Activated CD4-positive, alpha-beta memory T cell treated with anti-CD3 and anti-CD28 coated beads, Interleukin-2, amount 10 ng/mL, durations not matched to agents 7 days and 5 days (primary cell): Measurements from ENCODE around the gene HLA-DPB1. TPM values are rescaled to one million over a fixed set of nuclear protein-coding genes. Genes with fewer than 3 reads are reported as not detected.

ENCODE experiments used
- CTCF ChIA-PET: fragments of 350-600 bp; sonication (Branson Sonifier 250); formaldehyde crosslinking; loops from one replicate; lab custom pipeline; 2021; ENCODE audit warnings: antibody characterized with exemption, inconsistent platforms; lab: Charles Lee
- POLR2A ChIA-PET: fragments of 350-600 bp; sonication (Branson Sonifier 250); formaldehyde crosslinking; loops from one replicate; lab custom pipeline; 2021; ENCODE audit warnings: antibody characterized with exemption; lab: Charles Lee
- DNase-seq: peaks from one replicate; pipeline ENCODE4 v3.0.0-alpha.2; 2020
- H3K27ac Mint-ChIP-seq: one replicate; pipeline ENCODE4 v1.8.0; 2021; ENCODE audit warnings: mild to moderate bottlenecking, mixed read lengths
- H3K27me3 Mint-ChIP-seq: one replicate; pipeline ENCODE4 v1.8.0; 2021; ENCODE audit warnings: mixed read lengths
- H3K36me3 Mint-ChIP-seq: one replicate; pipeline ENCODE4 v1.8.0; 2021; ENCODE audit warnings: low read depth, mixed read lengths
- H3K4me1 Mint-ChIP-seq: one replicate; pipeline ENCODE4 v1.8.0; 2021; ENCODE audit warnings: mixed read lengths
- H3K4me3 Mint-ChIP-seq: one replicate; pipeline ENCODE4 v1.8.0; 2021; ENCODE audit warnings: mild to moderate bottlenecking, mixed read lengths
- H3K9me3 Mint-ChIP-seq: one replicate; pipeline ENCODE4 v1.8.0; 2021; ENCODE audit warnings: mixed read lengths
- total RNA-seq, 2 experiments: library from RNA; stranded (reverse); gene quantifications; one replicate each; pipeline ENCODE4 v1.2.3, GENCODE V29; 2021

The HLA-DPB1 gene
- total RNA-seq, 2 experiments from 2014 or later = 89.8 to 95.6 TPM

DNA sequence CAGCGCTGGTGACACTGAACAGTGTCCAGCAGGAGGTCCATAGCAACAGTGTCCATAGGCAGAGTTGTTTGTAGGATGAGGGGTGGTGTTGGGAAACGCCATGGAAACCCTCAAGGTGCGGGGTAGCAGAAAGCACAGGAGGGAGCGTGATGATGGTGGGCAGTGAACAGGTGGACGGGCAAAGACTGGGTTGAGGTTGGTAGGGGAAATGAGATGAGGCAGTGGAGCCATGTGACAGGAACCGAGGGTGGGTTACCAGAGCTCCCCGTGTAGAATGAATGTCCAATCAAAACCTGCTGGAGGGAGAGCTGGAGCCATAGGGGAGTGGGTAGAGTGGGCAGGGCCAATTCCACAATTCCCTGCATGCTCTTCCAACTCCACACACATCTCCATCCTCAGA, 38.0 kb downstream of the HLA-DPB1 start:
- Mint-ChIP-seq H3K27ac (no peak overlapping the region), H3K27me3 (peaks cover 87% of the 10 kb centered on the region), H3K36me3 (no peaks in the 10 kb centered on the region), H3K4me3 (no peak overlapping the region), H3K9me3 (no peaks in the 10 kb centered on the region), H3K4me1 (peaks cover 10% of the 10 kb centered on the region)
- POLR2A ChIA-PET = no interaction called here
- no peak for DNase-seq
- CTCF ChIA-PET = interaction anchor here (0.7 to 0.9 kb wide), 2 partner anchors 9 to 16 kb away, joined by 3 read pairs; no protein-coding TSS in a partner anchor

DNA sequence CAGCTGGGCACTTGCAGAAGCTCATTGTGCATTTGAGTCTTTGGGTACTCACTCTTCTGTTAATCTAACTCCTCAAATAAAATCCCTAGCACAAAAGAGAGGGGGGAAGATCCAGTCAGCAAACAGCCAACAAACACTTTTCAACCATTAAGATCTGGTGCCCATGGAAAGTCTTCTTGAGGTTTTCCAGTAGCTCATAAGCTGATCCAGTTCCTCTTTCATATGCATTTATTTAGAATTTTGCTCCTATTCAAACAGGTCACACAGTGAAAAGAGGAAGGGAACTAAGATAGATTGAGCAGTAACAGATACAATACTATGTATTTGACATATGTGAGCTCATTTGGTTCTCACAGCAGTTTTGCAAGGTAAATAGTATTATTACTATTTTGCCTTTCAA, 38.6 kb downstream of the HLA-DPB1 start:
- Mint-ChIP-seq H3K4me3 (no peak overlapping the region), H3K27me3 (peaks cover 88% of the 10 kb centered on the region), H3K27ac (no peak overlapping the region), H3K9me3 (no peaks in the 10 kb centered on the region), H3K4me1 (peaks cover 10% of the 10 kb centered on the region), H3K36me3 (no peaks in the 10 kb centered on the region)
- DNase-seq = no peak
- CTCF ChIA-PET = interaction anchor here (0.7 to 0.9 kb wide), 2 partner anchors 9 to 16 kb away, joined by 3 read pairs; no protein-coding TSS in a partner anchor
- POLR2A ChIA-PET = no interaction called here

DNA sequence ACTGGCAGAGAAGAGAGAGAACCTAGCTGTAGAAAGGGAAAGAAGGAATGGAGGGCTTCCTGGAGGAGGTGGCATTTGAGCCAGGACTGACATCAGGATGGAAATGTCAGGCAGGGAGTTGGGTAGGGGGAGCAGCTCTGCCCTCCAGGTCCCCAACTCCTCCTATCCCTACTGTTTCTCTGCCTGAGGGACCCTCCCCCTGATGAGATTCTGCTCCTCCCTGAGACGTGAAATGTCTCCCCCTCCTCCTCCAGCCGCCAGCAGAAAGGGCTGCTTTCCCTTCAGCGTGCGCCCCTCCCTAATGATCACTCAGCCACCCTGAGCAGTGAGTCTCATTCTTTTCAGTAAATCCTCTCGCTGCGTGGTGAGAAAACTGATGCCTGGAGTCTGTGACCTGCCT, 40.6 kb downstream of the HLA-DPB1 start:
- no peak overlapping the region for H3K27ac Mint-ChIP-seq
- no peaks in the 10 kb centered on the region for H3K36me3 Mint-ChIP-seq
- ChIA-PET POLR2A (interaction anchor here (1.0 kb wide), 1 partner anchor 67 kb away, joined by 3 read pairs; no protein-coding TSS in a partner anchor), CTCF (interaction anchor here (0.8 to 5.7 kb wide), 3 partner anchors 11 to 132 kb away, joined by 3 to 36 read pairs (median 3); no protein-coding TSS in a partner anchor)
- H3K4me1 Mint-ChIP-seq = peaks cover 10% of the 10 kb centered on the region
- no peaks in the 10 kb centered on the region for H3K9me3 Mint-ChIP-seq
- H3K27me3 Mint-ChIP-seq = peaks cover 84% of the 10 kb centered on the region
- no peak for DNase-seq
- H3K4me3 Mint-ChIP-seq = no peak overlapping the region

DNA sequence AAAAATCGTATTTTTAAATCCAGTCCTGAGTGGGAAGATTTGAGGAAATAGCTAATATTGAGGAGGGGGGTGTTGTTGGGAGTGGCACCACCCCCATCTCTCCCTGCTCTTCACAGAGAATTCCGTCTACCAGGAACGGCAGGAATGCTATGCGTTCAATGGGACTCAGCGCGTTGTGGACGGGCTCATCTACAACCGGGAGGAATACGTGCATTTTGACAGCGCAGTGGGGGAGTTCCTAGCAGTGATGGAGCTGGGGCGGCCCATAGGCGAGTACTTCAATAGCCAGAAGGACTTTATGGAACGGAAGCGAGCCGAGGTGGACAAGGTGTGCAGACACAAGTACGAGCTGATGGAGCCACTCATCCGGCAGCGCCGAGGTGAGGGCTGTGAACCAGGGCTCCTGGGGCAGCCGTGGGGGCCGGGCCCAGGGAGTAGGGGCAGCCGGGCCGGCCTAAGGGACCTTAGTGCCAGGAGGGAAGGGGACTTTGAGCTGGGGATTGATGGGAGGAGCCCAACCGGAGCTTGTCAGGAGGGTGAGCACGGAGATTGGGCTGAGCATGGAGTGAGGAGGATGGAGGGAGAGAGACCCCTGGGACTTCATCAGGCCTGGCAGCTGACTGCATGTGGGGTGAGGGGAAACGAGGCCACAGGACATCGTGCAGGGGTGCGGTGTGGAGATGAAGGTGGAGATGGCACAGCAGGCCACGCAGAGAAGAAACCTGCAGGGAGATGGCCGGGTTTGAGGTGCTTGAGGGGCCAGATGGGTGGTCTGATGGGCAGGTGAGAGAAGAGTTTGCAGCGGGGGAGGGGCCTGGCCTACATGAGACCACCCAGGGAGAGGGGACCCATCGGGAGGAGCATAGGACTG, 41.3 kb downstream of the HLA-DPB1 start:
- H3K36me3 Mint-ChIP-seq = no peaks in the 10 kb centered on the region
- H3K4me3 Mint-ChIP-seq = no peak overlapping the region
- H3K27me3 Mint-ChIP-seq = peaks cover 83% of the 10 kb centered on the region
- no peak overlapping the region for H3K27ac Mint-ChIP-seq
- H3K9me3 Mint-ChIP-seq = no peaks in the 10 kb centered on the region
- ChIA-PET POLR2A (interaction anchor here (0.6 to 1.0 kb wide), 2 partner anchors 66 to 392 kb away, joined by 3 read pairs; no protein-coding TSS in a partner anchor), CTCF (interaction anchor here (0.8 to 5.7 kb wide), 3 partner anchors 11 to 132 kb away, joined by 3 to 36 read pairs (median 3); no protein-coding TSS in a partner anchor)
- peaks cover 10% of the 10 kb centered on the region for H3K4me1 Mint-ChIP-seq
- DNase-seq = no peak

DNA sequence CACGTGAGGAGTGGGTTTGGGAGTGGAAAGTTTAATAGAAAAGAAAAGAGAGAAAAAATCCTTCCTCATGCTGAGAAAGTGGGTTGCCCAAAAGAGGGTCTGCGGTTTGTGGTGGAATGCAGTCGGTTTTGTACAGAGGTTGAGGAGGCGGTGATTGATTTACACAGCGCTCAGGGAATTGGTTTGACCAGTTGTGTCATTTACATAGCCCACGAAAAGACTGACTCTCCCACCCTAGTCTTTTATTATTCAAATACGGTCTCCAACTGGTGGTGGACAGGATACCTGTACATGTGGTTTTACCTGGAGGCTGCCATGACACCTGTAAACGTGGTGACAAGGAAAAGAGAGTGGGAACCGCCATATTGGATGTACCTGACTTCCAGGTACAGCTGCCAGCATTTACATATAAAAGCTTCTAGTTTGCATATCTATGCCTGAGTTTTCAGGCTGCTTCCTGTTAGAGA, 42.1 kb downstream of the HLA-DPB1 start:
- peaks cover 10% of the 10 kb centered on the region for H3K4me1 Mint-ChIP-seq
- no peaks in the 10 kb centered on the region for H3K9me3 Mint-ChIP-seq
- POLR2A ChIA-PET = no interaction called here
- H3K36me3 Mint-ChIP-seq = no peaks in the 10 kb centered on the region
- no peak for DNase-seq
- peaks cover 77% of the 10 kb centered on the region for H3K27me3 Mint-ChIP-seq
- no peak overlapping the region for H3K27ac Mint-ChIP-seq
- no peak overlapping the region for H3K4me3 Mint-ChIP-seq
- CTCF ChIA-PET = interaction anchor here (0.9 to 5.7 kb wide), 3 partner anchors 18 to 131 kb away, joined by 3 to 36 read pairs (median 4); no protein-coding TSS in a partner anchor

DNA sequence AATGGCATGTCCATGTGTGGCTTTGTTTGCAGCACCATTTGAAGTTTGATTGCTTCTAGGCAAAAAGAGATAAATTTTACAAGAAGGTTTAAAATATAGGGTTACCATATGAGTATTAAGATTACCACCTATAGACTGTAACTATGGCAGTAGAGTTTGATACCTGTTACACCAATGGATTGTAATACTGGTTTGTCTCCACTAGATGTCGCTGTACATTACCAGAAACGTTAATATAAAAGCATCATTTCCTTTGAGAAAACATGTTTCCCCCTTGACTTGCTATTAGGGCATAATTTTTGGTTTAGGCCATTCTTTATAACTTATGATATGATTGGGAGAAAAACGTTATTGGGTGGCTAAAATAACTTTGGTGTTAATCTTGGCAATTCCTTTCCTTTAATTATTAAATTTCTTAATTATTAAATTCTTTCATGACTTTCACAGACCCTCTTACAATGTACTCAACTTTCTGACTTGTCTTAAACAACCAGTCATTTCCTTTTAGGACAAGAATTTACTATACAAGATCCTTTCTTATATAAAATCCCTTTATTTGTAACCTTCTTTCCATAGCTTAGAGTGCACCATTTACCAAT, 42.8 kb downstream of the HLA-DPB1 start:
- Mint-ChIP-seq H3K27ac (no peak overlapping the region), H3K9me3 (no peaks in the 10 kb centered on the region), H3K4me3 (no peak overlapping the region), H3K36me3 (no peaks in the 10 kb centered on the region), H3K4me1 (peaks cover 10% of the 10 kb centered on the region), H3K27me3 (peaks cover 70% of the 10 kb centered on the region)
- CTCF ChIA-PET = interaction anchor here (0.6 to 5.7 kb wide), 3 partner anchors 128 to 130 kb away, joined by 3 to 36 read pairs (median 4); no protein-coding TSS in a partner anchor
- no peak for DNase-seq
- POLR2A ChIA-PET = interaction anchor here (2.6 kb wide), 1 partner anchor 130 kb away, joined by 13 read pairs; no protein-coding TSS in a partner anchor

DNA sequence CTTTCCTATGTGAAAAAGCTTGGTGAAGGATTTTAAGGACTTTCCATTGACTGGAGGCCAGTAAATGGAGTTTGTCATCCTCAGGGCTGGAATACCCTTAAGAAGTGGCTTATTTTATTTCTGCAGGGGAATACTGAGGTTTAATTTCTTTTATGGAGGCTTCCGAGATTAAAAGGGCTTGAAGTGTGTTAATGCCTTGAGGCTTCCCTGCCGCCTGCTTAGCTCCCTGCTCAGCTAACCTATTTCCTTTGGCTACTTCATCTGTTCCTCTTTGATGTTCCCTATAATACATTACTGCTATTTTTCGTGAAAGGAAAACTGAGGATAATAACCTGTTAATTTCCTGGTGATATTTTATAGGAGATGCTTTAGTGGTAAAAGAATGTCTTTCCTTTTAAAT, 44.2 kb downstream of the HLA-DPB1 start:
- peaks cover 10% of the 10 kb centered on the region for H3K4me1 Mint-ChIP-seq
- H3K27me3 Mint-ChIP-seq = peaks cover 62% of the 10 kb centered on the region
- no peak for DNase-seq
- POLR2A ChIA-PET = interaction anchor here (2.6 kb wide), 1 partner anchor 129 kb away, joined by 13 read pairs; no protein-coding TSS in a partner anchor
- H3K36me3 Mint-ChIP-seq = no peaks in the 10 kb centered on the region
- H3K27ac Mint-ChIP-seq = no peak overlapping the region
- CTCF ChIA-PET = interaction anchor here (0.6 to 5.7 kb wide), 9 partner anchors 16 to 883 kb away, joined by 3 to 36 read pairs (median 3); no protein-coding TSS in a partner anchor
- H3K4me3 Mint-ChIP-seq = no peak overlapping the region
- peaks cover 2% of the 10 kb centered on the region for H3K9me3 Mint-ChIP-seq

DNA sequence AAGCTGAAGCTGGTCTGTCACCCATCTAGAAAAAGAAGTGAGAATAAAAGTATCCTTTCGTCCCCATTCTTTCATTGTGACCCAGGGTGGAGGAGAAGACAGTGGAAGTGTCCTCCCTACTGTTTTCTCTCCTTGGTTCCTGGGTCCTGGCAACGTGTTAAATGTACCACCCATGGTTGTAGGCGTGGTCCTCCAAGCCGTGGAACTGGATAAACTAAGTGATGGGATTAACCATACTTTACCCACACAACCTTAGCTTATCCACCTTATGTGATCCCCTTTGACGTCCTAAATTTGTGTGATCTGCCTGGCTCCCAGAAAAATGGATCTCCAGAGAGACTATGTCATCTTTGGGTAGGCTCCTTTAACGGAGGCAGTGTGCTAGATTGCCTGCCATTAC, 47.4 kb downstream of the HLA-DPB1 start:
- POLR2A ChIA-PET = no interaction called here
- H3K27me3 Mint-ChIP-seq = peaks cover 40% of the 10 kb centered on the region
- H3K4me3 Mint-ChIP-seq = no peak overlapping the region

DNA sequence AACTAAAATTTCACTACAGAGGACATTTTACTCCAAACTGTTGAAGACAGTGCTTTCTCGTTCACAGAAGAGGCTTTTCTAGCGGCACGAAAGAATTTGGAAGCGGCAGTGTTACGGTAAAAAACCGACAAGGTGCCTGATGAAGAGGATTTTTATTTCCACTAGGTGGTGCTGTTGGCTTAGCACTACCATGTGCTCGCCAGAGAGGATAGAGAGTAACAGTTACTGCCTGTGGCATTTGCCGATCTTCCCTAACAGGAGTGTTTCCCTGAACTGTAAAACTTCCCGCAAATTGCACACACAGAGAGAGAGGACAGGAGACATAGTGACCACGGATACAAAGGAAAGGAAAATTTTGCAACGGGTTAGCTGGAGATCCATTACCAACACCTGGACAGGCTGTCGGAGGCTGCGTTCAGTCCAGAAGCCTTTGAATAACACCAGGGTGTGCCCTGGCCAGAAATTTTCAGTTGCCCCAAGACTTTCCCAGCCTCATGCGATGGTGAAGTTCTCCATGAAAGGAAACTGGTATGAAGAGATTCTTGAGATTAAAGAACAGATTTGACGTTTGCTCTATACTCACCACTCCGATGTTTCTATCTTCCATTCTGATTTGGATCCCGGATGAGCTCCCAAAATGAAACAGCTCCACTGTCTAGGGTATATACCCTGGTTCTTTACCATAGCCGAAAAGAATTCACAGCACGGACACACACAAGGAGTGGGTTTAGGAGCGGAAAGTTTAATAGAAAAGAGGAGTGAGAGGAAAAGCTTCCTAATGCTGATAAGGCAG, 48.1 kb downstream of the HLA-DPB1 start:
- peaks cover 19% of the 10 kb centered on the region for H3K4me1 Mint-ChIP-seq
- H3K27ac Mint-ChIP-seq = no peak overlapping the region
- ChIA-PET POLR2A (no interaction called here), CTCF (interaction anchor here (0.7 to 5.9 kb wide), 6 partner anchors 10 to 124 kb away, joined by 3 to 62 read pairs (median 6); partner anchors contain the start of gene HLA-DPB1)
- DNase-seq = peak; percentile 45
- H3K9me3 Mint-ChIP-seq = peaks cover 2% of the 10 kb centered on the region
- H3K36me3 Mint-ChIP-seq = no peaks in the 10 kb centered on the region
- H3K27me3 Mint-ChIP-seq = peaks cover 35% of the 10 kb centered on the region
- no peak overlapping the region for H3K4me3 Mint-ChIP-seq

More for the DNA sequence above, 47.4 kb downstream of the HLA-DPB1 start:
- peaks cover 2% of the 10 kb centered on the region for H3K9me3 Mint-ChIP-seq
- H3K36me3 Mint-ChIP-seq = no peaks in the 10 kb centered on the region
- peaks cover 11% of the 10 kb centered on the region for H3K4me1 Mint-ChIP-seq
- CTCF ChIA-PET = interaction anchor here (0.6 to 2.0 kb wide), 4 partner anchors 9 to 126 kb away, joined by 3 to 9 read pairs (median 4); no protein-coding TSS in a partner anchor
- H3K27ac Mint-ChIP-seq = no peak overlapping the region
- no peak for DNase-seq

DNA sequence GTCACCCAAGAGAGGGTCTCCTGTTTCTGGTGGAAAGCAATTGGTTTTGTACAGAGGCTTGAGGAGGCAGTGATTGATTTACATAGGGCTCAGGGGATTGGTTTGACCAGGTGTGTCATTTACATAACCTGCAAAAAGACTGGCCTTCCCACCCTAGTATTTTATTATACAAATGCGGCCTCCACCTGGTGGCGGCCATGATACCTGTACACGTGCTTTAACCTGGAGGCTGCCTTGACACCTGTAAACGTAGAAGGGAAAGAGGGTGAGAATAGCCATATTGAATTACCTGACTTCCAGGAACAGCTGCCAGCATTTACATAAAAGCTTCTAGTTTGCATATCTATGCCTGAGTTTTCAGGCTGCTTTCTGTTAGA, 48.7 kb downstream of the HLA-DPB1 start:
- Mint-ChIP-seq H3K27me3 (peaks cover 29% of the 10 kb centered on the region), H3K27ac (no peak overlapping the region), H3K4me1 (peaks cover 25% of the 10 kb centered on the region), H3K36me3 (no peaks in the 10 kb centered on the region), H3K4me3 (no peak overlapping the region), H3K9me3 (peaks cover 2% of the 10 kb centered on the region)
- ChIA-PET POLR2A (no interaction called here), CTCF (interaction anchor here (0.7 to 5.9 kb wide), 5 partner anchors 11 to 123 kb away, joined by 3 to 62 read pairs (median 9); partner anchors contain the start of gene HLA-DPB1)
- DNase-seq = no peak

DNA sequence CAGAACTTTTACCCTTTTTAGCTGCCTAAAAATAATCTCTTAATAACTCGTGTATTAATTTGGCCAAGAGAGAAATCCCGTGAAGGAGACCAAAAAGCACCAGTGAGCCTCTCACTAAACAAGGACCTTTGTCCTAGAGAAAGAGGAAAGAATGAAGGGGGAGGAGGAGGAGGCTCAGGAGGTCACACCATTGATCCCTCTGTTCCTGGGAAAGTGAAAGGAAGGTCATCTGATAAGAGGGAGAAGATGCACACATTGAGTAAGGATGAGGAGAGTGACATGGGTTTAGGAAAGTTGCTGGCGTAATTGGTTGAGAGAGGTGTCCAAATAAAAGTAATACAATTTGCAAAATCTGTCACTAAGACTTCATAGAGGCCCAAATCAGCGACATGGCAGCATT, 49.2 kb downstream of the HLA-DPB1 start:
- DNase-seq = no peak
- H3K27me3 Mint-ChIP-seq = peaks cover 25% of the 10 kb centered on the region
- H3K4me1 Mint-ChIP-seq = peaks cover 25% of the 10 kb centered on the region
- H3K9me3 Mint-ChIP-seq = peaks cover 2% of the 10 kb centered on the region
- ChIA-PET POLR2A (no interaction called here), CTCF (interaction anchor here (0.7 to 5.9 kb wide), 5 partner anchors 10 to 123 kb away, joined by 3 to 62 read pairs (median 9); partner anchors contain the start of gene HLA-DPB1)
- H3K36me3 Mint-ChIP-seq = no peaks in the 10 kb centered on the region
- no peak overlapping the region for H3K4me3 Mint-ChIP-seq
- no peak overlapping the region for H3K27ac Mint-ChIP-seq
